Measurements from ENCODE around the gene YJEFN3.

The YJEFN3 gene

DNA sequence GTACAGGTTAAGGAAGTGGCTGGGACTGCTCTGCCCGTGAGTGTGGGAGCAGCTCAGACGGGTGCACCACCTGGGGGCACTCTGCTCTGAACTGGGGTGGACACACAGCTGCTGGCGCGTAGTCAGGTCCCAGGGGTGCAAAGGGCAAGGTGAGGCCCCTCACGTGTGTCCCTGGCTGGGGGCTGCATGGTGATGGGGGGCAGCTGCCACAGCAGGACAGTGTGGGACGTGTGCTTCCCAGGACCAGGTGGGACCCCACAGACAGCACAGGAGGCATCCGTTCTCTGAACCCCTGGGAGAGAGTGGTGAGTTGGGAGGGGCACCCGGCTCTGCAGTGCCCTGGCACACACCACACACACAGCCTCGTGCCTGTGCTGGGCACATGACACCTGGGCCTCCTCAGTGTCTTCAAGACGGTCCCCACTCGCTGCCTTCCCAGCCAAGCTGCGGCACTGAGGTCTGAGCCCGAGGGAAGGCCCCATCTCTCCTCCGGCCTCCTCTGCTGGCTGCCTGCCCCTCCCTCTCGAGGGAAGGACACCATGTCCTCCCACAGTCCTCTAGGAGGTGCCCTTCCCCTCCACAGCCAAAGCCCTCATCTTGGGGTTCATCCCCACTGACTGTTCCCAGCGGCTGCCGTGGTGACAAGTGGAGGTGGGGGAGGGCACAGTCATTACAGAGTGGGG lies 34.1 kb downstream of the YJEFN3 start:
- no peaks in the 10 kb centered on the region for H3K27me3 ChIP-seq (ENCODE audit: control insufficient read depth, insufficient read depth, low read length)
- H3K4me3 ChIP-seq (ENCODE audit: low read length), result no peak overlapping the region
- H3K9ac ChIP-seq (ENCODE audit: low read length), result no peak overlapping the region
- H3K27ac ChIP-seq (ENCODE audit: low read depth, low read length), result no peak overlapping the region
- H3K36me3 ChIP-seq (ENCODE audit: control insufficient read depth, insufficient read depth, low read length), result no peaks in the 10 kb centered on the region
- no peaks in the 10 kb centered on the region for H3K4me1 ChIP-seq (ENCODE audit: control insufficient read depth, insufficient read depth, low read length)

DNA sequence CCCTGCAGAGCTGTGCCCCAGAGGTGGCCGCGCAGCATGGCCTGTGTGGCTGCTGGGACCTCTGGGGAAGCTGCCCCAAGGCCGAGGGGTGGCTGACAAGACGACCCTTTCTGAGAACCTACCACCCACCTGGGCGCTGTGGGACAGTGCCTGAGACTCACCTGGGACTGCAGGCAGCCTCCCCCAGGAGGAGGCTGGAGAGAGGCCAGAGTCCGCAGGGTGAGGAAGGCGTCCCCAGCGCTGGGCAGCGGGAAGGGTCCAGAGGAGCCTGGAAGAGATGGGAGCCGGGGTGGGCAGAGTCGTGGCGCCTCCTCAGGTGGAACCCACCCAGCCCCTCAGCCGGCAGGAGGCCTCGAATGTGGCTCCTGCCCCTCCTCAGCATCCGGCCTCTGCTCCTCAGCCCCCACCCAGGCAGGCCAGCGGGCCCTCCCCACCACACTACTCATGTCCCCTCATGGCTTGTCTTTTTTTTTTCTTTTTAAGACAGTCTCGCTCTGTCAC lies 34.7 kb downstream of the YJEFN3 start:
- Histone ChIP-seq H3K4me1 (ENCODE audit: control insufficient read depth, insufficient read depth, low read length) (no peaks in the 10 kb centered on the region), H3K9ac (ENCODE audit: low read length) (no peak overlapping the region), H3K27ac (ENCODE audit: low read depth, low read length) (no peak overlapping the region), H3K4me3 (ENCODE audit: low read length) (no peak overlapping the region), H3K36me3 (ENCODE audit: control insufficient read depth, insufficient read depth, low read length) (no peaks in the 10 kb centered on the region), H3K27me3 (ENCODE audit: control insufficient read depth, insufficient read depth, low read length) (no peaks in the 10 kb centered on the region)

DNA sequence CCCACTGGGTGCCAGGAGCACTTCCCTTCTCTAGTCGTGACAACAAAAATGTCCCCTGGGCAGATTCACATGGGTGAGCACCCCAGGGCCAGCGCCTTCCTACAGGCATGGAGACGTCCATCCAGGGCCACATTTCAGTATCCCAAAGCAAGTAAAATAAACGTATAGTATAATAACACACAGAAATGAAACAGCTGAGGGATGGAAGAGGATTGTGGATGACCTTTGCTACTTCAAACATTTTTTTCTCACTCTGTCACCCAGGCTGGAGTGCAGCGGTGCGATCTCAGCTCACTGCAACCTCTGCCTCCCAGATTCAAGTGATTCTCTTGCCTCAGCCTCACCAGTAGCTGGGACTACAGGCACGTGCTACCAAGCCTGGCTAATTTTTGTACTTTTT lies 37.6 kb downstream of the YJEFN3 start:
- H3K9ac ChIP-seq (ENCODE audit: low read length), result no peak overlapping the region
- no peaks in the 10 kb centered on the region for H3K27me3 ChIP-seq (ENCODE audit: control insufficient read depth, insufficient read depth, low read length)
- H3K4me1 ChIP-seq (ENCODE audit: control insufficient read depth, insufficient read depth, low read length), result no peaks in the 10 kb centered on the region
- H3K27ac ChIP-seq (ENCODE audit: low read depth, low read length), result no peak overlapping the region
- H3K4me3 ChIP-seq (ENCODE audit: low read length), result no peak overlapping the region
- H3K36me3 ChIP-seq (ENCODE audit: control insufficient read depth, insufficient read depth, low read length), result no peaks in the 10 kb centered on the region

DNA sequence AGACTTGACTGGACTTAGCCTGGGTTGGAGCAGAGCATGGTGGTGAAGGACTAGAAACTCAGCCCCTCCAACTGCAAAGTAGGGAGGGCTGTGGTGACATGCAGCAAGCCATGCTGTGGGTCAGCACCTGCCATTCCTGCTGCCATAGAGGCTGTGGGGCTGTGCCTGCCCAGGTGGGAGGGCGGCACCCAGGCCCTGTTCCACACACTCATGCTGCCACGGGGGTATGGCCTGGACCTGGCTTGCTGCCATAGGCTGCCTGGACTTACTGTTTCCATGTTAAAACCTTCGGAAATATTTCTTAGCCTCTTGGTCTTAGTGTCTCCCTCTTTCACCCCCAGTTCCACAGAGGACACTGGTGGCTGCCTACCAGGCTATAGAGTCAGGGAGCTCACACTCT lies 38.7 kb downstream of the YJEFN3 start:
- Histone ChIP-seq H3K4me3 (ENCODE audit: low read length) (no peak overlapping the region), H3K27me3 (ENCODE audit: control insufficient read depth, insufficient read depth, low read length) (no peaks in the 10 kb centered on the region), H3K9ac (ENCODE audit: low read length) (no peak overlapping the region), H3K36me3 (ENCODE audit: control insufficient read depth, insufficient read depth, low read length) (no peaks in the 10 kb centered on the region), H3K4me1 (ENCODE audit: control insufficient read depth, insufficient read depth, low read length) (no peaks in the 10 kb centered on the region), H3K27ac (ENCODE audit: low read depth, low read length) (no peak overlapping the region)

DNA sequence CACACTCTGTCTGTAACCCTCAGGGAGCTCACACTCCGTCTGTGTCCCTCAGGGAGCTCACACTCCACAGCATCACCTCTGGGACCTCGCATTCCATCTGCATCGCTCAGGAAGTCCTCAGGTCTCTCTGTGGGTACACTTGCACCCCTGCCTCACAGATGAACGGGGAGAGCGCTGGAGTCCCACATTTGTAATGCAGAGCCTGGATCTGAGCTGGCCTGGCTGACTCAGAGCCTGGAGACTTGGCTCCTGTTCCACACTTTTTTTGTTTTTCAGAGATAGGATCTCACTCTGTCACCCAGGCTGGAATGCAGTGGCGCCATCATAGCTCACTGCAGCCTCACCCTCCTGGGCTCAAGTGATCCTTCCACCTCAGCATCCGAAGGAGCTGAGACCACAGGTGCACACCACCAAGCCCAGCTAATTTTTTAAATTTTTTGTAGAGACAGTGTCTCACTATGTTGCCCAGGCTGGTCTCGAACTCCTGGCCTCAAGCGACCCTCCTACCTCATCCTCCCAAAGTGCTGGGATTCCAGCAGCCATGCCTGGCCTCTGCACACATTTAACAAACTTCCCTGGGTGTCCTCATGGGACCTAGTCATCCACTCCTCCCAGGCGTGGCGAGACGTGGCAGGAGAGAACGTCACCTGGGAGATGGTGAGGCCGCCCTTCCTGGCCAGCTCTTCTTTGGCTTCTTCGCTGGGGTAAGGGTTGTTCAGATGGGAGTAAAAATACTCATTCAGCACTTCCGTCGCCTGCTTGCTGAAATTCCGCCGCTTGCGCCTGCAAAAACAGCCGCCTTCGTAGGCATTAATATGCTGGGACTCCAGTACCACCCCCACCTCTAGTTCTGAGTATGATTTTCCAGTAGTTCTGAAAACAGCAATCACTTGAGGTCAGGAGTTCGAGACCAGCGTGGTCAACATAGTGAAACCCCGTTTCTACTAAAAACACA lies 40.4 kb downstream of the YJEFN3 start:
- Histone ChIP-seq H3K4me3 (ENCODE audit: low read length) (no peak overlapping the region), H3K27me3 (ENCODE audit: control insufficient read depth, insufficient read depth, low read length) (no peaks in the 10 kb centered on the region), H3K4me1 (ENCODE audit: control insufficient read depth, insufficient read depth, low read length) (no peaks in the 10 kb centered on the region), H3K27ac (ENCODE audit: low read depth, low read length) (no peak overlapping the region), H3K36me3 (ENCODE audit: control insufficient read depth, insufficient read depth, low read length) (no peaks in the 10 kb centered on the region), H3K9ac (ENCODE audit: low read length) (no peak overlapping the region)

DNA sequence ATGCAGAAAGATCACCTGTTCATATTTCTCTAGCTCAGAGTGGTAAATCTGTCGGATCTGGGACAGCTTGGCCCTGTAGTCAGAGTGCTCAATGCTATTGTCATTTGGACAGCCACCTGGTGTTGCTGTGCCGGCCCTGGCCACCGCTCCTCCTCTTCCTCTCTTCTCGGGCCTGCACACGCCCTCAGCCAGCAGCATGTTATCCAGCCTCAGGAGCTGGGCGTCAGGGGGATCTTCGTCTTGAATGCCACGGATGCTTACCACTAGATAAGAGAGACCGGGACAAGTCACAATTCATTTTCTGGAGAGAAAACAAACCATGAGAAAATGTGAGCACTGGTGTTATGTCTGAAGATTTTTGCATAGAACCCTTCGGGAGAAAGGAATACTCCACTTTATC lies 41.9 kb downstream of the YJEFN3 start:
- Histone ChIP-seq H3K9ac (ENCODE audit: low read length) (no peak overlapping the region), H3K27me3 (ENCODE audit: control insufficient read depth, insufficient read depth, low read length) (no peaks in the 10 kb centered on the region), H3K4me3 (ENCODE audit: low read length) (no peak overlapping the region), H3K4me1 (ENCODE audit: control insufficient read depth, insufficient read depth, low read length) (no peaks in the 10 kb centered on the region), H3K36me3 (ENCODE audit: control insufficient read depth, insufficient read depth, low read length) (no peaks in the 10 kb centered on the region), H3K27ac (ENCODE audit: low read depth, low read length) (no peak overlapping the region)

DNA sequence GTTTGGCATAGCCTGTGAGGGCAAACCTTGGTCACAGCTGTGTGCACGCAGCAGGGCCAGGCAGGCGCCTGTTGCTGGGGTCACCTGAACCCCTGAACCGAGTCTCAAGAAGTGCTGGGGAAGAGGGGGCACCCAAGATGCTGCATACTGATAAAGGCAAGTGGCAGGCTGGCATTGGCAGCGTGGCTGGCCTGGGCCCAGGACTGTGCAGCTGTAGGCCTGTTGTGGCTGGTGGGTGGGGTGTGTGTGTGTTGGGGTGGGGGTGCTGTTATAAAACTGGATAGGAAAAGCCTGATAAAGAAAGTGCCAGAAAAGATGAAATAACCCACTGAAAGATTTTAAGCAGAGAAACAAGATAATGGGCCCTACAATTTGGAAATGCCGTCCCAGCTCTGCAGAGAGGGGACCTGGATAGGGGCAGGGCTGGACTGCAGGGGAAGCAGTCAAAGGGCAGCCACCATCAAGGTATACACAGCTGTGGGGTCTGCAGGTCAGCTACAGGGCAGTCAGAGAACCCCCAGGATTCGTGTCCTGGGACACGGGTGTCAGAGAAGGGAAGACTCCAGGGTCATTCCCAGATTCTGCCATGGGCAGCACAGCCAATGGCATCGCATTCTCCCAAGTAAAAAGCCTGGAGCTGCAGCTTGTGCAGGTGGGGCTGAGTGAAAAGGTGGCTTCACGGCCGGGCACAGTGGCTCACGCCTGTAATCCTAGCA lies 42.5 kb downstream of the YJEFN3 start:
- Histone ChIP-seq H3K4me1 (ENCODE audit: control insufficient read depth, insufficient read depth, low read length) (no peaks in the 10 kb centered on the region), H3K27me3 (ENCODE audit: control insufficient read depth, insufficient read depth, low read length) (no peaks in the 10 kb centered on the region), H3K4me3 (ENCODE audit: low read length) (no peak overlapping the region)

DNA sequence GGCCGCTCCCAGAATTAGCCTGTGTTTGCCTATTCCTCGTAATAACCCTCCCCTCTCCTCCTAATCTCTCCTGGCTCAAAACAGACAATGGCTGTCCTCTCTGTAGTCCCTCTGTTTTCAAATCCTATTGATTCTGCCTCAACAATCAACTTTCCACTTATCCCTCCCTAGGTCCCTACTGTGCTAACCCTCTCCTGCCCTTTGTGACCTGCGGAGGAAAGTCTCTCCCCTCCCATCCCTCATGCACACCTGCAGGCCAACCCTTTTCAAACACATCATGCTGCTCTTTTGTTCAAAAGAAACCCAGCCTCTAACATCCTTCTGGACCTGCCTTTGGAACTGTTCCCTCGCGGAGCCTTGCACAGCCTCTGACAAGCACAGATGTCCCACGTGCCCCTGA lies 46.7 kb downstream of the YJEFN3 start:
- H3K36me3 ChIP-seq (ENCODE audit: control insufficient read depth, insufficient read depth, low read length), result no peaks in the 10 kb centered on the region
- no peaks in the 10 kb centered on the region for H3K27me3 ChIP-seq (ENCODE audit: control insufficient read depth, insufficient read depth, low read length)
- no peak overlapping the region for H3K27ac ChIP-seq (ENCODE audit: low read depth, low read length)
- no peak overlapping the region for H3K4me3 ChIP-seq (ENCODE audit: low read length)
- H3K9ac ChIP-seq (ENCODE audit: low read length), result no peak overlapping the region
- H3K4me1 ChIP-seq (ENCODE audit: control insufficient read depth, insufficient read depth, low read length), result no peaks in the 10 kb centered on the region

More for the DNA sequence above, 42.5 kb downstream of the YJEFN3 start:
- Histone ChIP-seq H3K27ac (ENCODE audit: low read depth, low read length) (no peak overlapping the region), H3K9ac (ENCODE audit: low read length) (no peak overlapping the region), H3K36me3 (ENCODE audit: control insufficient read depth, insufficient read depth, low read length) (no peaks in the 10 kb centered on the region)

DNA sequence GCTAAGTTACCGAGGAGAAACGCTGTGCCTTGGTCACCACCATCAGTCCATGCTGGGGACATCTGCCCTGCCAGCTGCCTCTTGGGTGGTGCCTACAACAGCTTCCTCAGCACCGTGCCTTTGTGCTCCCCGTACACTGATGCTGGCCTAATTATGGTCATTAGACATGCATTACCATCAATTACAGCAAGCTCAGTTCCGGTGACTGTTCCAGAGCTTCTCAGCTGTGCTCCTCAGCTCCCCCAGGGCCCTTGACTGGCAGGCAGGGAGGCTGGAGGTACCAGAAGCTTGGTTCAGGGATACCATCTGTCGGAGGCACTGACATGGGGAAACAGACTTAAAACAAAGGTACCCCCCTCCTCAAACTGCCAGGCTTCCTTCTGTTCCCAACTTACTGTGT lies 49.5 kb downstream of the YJEFN3 start:
- Histone ChIP-seq H3K27ac (ENCODE audit: low read depth, low read length) (no peak overlapping the region), H3K4me1 (ENCODE audit: control insufficient read depth, insufficient read depth, low read length) (no peaks in the 10 kb centered on the region), H3K9ac (ENCODE audit: low read length) (no peak overlapping the region), H3K27me3 (ENCODE audit: control insufficient read depth, insufficient read depth, low read length) (no peaks in the 10 kb centered on the region), H3K36me3 (ENCODE audit: control insufficient read depth, insufficient read depth, low read length) (no peaks in the 10 kb centered on the region), H3K4me3 (ENCODE audit: low read length) (no peak overlapping the region)

DNA sequence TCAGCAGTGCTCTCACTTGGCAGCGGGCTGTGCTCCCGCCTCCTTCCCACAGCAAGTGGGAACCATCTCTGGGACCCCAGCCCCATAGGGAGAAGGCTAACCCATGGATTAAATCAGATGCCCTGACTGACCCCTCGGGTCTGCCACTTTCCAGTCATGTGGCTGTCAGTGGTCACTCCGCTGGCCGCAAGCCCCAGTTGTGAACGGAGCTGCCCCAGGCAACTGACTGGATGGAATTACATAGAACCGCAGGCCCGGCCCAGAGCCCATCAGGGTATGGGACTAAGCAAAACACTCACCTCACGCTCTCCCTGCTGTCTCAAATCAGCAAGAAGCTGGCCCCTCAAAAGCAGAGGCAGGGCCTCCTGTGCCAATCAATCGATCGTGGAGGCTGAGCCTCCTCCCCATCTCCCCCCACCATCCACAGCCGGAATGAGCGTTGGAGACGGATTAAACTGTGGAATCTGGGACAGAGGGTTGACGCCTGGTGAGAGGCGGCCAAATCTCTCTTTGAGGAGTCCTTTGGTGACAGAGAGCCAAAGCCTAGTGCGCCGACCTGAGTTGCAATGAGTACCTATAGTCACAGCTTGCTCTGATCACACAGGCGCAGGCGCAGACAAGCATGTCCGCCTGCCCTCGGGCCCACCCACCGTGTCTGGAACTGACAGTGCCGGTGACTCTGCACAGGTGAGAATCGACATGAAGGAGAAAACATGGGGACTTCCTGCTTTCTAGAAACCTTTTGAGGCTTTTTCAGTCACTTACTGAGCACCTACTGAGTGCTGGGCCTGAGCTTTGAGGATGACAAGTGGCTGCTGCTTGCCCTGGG lies 51.0 kb downstream of the YJEFN3 start:
- Histone ChIP-seq H3K4me1 (ENCODE audit: control insufficient read depth, insufficient read depth, low read length) (no peaks in the 10 kb centered on the region), H3K36me3 (ENCODE audit: control insufficient read depth, insufficient read depth, low read length) (no peaks in the 10 kb centered on the region), H3K4me3 (ENCODE audit: low read length) (no peak overlapping the region), H3K27me3 (ENCODE audit: control insufficient read depth, insufficient read depth, low read length) (no peaks in the 10 kb centered on the region), H3K9ac (ENCODE audit: low read length) (no peak overlapping the region), H3K27ac (ENCODE audit: low read depth, low read length) (no peak overlapping the region)

DNA sequence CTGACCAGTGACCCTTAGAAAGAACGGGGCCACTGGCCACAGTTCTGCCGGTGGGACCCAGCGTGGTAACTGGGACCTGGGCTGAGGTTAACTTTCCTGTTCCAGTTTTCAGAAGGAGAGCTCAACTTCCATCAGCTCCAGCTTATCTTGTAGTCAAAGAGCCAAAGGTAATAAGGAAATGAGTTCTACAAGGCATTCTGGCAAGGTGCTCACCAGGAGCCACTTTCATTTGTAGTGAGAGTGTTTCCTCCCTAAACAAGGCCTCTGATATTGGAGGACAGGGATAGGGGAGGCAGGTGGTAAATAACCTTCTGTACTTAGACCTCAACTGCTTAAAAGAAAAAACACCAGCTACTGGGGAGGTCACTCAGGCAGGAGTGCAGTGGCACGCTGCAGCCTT lies 51.7 kb downstream of the YJEFN3 start:
- H3K36me3 ChIP-seq (ENCODE audit: control insufficient read depth, insufficient read depth, low read length), result no peaks in the 10 kb centered on the region
- no peak overlapping the region for H3K4me3 ChIP-seq (ENCODE audit: low read length)
- H3K9ac ChIP-seq (ENCODE audit: low read length), result no peak overlapping the region
- H3K4me1 ChIP-seq (ENCODE audit: control insufficient read depth, insufficient read depth, low read length), result no peaks in the 10 kb centered on the region
- no peaks in the 10 kb centered on the region for H3K27me3 ChIP-seq (ENCODE audit: control insufficient read depth, insufficient read depth, low read length)
- no peak overlapping the region for H3K27ac ChIP-seq (ENCODE audit: low read depth, low read length)

DNA sequence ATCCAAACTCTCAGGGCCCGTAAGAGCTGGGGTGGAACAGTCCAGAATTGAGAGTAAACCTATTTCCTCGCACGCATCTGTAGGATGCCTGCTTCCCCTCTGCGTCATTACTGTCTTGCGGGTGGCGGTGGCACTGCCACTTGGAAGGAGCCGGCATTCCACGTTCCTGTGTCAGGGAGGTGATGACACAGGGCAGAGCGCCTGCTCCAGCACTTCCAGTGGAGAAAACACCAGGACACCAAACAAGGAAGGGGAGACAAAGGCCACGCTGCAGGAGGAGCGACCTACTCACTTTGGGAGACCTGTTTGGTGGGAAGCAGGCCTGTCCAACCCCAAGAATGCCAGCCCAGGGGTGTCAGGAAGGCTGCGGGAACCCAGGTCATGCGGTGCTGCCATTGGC lies 52.7 kb downstream of the YJEFN3 start:
- no peaks in the 10 kb centered on the region for H3K36me3 ChIP-seq (ENCODE audit: control insufficient read depth, insufficient read depth, low read length)
- no peak overlapping the region for H3K9ac ChIP-seq (ENCODE audit: low read length)
- H3K27me3 ChIP-seq (ENCODE audit: control insufficient read depth, insufficient read depth, low read length), result no peaks in the 10 kb centered on the region
- no peak overlapping the region for H3K27ac ChIP-seq (ENCODE audit: low read depth, low read length)
- H3K4me3 ChIP-seq (ENCODE audit: low read length), result no peak overlapping the region
- H3K4me1 ChIP-seq (ENCODE audit: control insufficient read depth, insufficient read depth, low read length), result no peaks in the 10 kb centered on the region

All from rectal smooth muscle tissue (tissue), 1 donor.